Thyroid gland (tissue), 4 donors: ENCODE results near the gene HOXB9. TPM values are rescaled to one million over a fixed set of nuclear protein-coding genes. Genes with fewer than 3 reads are reported as not detected.

ENCODE experiments used
- DNase-seq, 2 donors: peaks; one replicate each; pipeline ENCODE4 v3.0.0-alpha.2; 2019
- H3K27ac ChIP-seq, 3 donors: fragments of 200-600 bp; sonication (generic); 1 replicate in 2 of 3; 2 replicates in 1 of 3; pipeline ENCODE4 v1.5.1; 2016 to 2019; ENCODE audit warnings: mild to moderate bottlenecking in 1 of 3, moderate library complexity in 1 of 3
- H3K27me3 ChIP-seq: fragments of 200-600 bp; sonication (generic); one replicate; pipeline ENCODE4 v1.5.1; 2019
- H3K36me3 ChIP-seq, 2 donors: fragments of 200-600 bp; sonication (generic); one replicate each; pipeline ENCODE4 v1.5.1; 2016 to 2019
- H3K4me1 ChIP-seq, 2 donors: fragments of 200-600 bp; sonication (generic); one replicate each; pipeline ENCODE4 v1.5.1; 2017 to 2019
- H3K4me3 ChIP-seq, 3 donors: fragments of 200-600 bp; sonication (generic); replicated peaks in 1 of 3; 1 replicate in 2 of 3; 2 replicates in 1 of 3; pipeline ENCODE4 v1.5.1; 2016; ENCODE audit warnings: mild to moderate bottlenecking in 1 of 3
- H3K9me3 ChIP-seq: fragments of 200-600 bp; sonication (generic); one replicate; pipeline ENCODE4 v1.5.1; 2017
- CTCF ChIP-seq, 6 experiments: fragments of 200-600 bp in 3 of 6; fragments of 450-650 bp in 3 of 6; sonication (generic) in 3 of 6; IDR thresholded peaks; one replicate each; pipeline ENCODE4 v1.5.1; 2016 to 2019; ENCODE audit warnings: antibody characterized with exemption in 6 of 6, mild to moderate bottlenecking in 2 of 6, inconsistent platforms in 1 of 6, moderate library complexity in 1 of 6
- POLR2A ChIP-seq, 2 donors: fragments of 450-650 bp; IDR thresholded peaks; one replicate each; pipeline ENCODE4 v1.6.1; 2017; ENCODE audit warnings: antibody characterized with exemption in 2 of 2, mild to moderate bottlenecking in 2 of 2, moderate library complexity in 1 of 2
- WGBS, 2 donors: methylation state at CpG; one replicate each; pipeline ENCODE4 v1.1.5; 2017; 5-methylcytosine and 5-hydroxymethylcytosine counted together
- intact Hi-C: fragments of 100-400 bp; cut with DNase I; formaldehyde crosslinking; loops from one replicate; pipeline ENCODE4 v1.15.1; 2023
- total RNA-seq, 4 donors: library from RNA; depleted of rRNA; stranded (reverse); fragments of >200 nt; gene quantifications; one replicate each; pipeline ENCODE4 v1.2.3, GENCODE V29; 2016

Gene HOXB9
- total RNA-seq, 4 donors from 2014 or later, result not detected

- WGBS, 2 donors, result 34% methylated on average over 2 of the region's 2 CpGs
- no peak for DNase-seq
- Histone ChIP-seq H3K27me3 (peaks cover 63% of the 10 kb centered on the region), H3K36me3 (no peaks in the 10 kb centered on the region), H3K4me1 (peaks cover 0 to 22% of the 10 kb centered on the region in 2 donors), H3K9me3 (no peaks in the 10 kb centered on the region), H3K4me3 (no peak overlapping the region), H3K27ac (no peak overlapping the region)
- intact Hi-C loops, result no loop called here
- TF ChIP-seq CTCF (IDR thresholded peaks at IDR 0.05) (no peak), POLR2A (IDR thresholded peaks at IDR 0.05) (no peak)
Measured at GRCh38 chr17:48588528-48588927, 37.6 kb downstream of the HOXB9 start.

DNA sequence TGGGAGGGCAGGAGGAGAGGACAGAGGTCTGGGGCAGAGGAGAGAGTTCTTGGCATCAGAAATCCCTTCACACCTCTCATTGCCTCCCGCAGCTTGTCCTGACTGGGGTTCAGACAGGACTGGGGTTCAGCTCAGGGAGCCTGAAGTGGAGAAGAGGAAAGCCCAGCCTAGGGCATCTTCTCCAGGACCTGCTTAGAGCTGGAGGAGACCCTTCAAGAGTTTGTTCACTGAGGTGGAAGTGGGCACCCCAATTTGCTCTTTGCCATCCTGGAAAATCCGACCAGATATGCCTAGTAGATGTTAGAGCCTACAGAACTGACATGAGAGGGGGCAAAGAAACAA, 38.1 kb downstream of the HOXB9 start:
- no peak for DNase-seq
- intact Hi-C loops, result no loop called here
- peaks cover 62% of the 10 kb centered on the region for H3K27me3 ChIP-seq
- peaks cover 0 to 19% of the 10 kb centered on the region in 2 donors for H3K4me1 ChIP-seq
- no peak overlapping the region for H3K4me3 ChIP-seq
- no peaks in the 10 kb centered on the region for H3K9me3 ChIP-seq
- 37 to 55% methylated on average over 2 of the region's 2 CpGs for WGBS, 2 donors
- TF ChIP-seq CTCF (IDR thresholded peaks at IDR 0.05) (no peak), POLR2A (IDR thresholded peaks at IDR 0.05) (no peak)
- H3K27ac ChIP-seq, result no peak overlapping the region
- no peaks in the 10 kb centered on the region for H3K36me3 ChIP-seq

GRCh38 chr17:48587276-48588073, 38.7 kb downstream of the HOXB9 start:
- intact Hi-C loops, result no loop called here
- no peak for TF ChIP-seq CTCF (IDR thresholded peaks at IDR 0.05)
- TF ChIP-seq POLR2A (IDR thresholded peaks at IDR 0.05), result no peak
- Histone ChIP-seq H3K4me3 (no peak overlapping the region), H3K4me1 (peaks cover 0 to 19% of the 10 kb centered on the region in 2 donors), H3K27ac (no peak overlapping the region), H3K27me3 (peaks cover 62% of the 10 kb centered on the region), H3K36me3 (no peaks in the 10 kb centered on the region), H3K9me3 (no peaks in the 10 kb centered on the region)
- WGBS, 2 donors, result 30 to 37% methylated on average over 5 of the region's 5 CpGs
- DNase-seq, result no peak

DNA sequence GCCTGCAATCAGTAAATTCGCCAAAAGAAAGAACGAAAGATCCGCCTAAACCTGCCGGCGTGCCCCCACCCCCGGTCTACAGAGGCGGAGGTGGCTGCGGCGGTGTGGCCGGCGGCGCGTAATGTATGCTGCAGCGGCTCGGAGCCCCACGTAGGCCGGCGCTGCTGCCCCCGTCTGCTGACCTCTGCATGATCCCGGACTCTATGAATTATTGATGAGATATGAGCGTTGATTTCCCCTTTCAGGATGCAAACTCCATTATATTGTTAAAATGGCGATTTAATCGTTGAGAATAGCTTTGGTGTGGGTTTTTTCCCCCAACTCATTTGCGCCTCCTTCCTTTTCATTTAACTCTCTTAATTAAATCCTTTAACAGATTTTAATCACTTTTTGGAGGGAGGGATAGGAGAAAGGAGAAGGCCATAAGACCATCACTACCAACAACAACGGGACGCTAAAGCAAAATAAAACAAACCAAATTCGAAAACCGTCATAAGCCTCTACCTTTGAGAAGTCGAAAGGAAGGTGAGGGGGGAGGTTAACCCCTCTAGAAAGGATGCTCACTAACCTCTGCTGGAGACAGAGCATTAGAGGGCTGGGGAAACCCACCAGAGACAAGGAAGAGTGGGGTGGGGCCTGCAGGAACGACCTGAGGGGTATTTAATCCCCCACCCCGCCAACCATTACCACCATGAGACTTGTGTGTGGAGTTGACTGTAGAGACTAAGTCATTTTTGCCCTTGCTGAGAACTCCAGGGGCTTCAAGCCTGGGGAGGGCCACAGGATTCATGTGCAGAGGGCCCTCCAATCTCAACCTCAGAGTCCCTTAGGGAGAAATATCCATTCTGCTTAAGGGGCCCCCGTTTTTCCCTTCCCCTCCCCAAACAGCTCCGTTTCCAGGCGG, 39.6 kb downstream of the HOXB9 start:
- 27 to 29% methylated on average over 34 of the region's 34 CpGs for WGBS, 2 donors
- DNase-seq, result no peak
- H3K4me3 ChIP-seq, result no peak overlapping the region
- TF ChIP-seq POLR2A (IDR thresholded peaks at IDR 0.05) (no peak), CTCF (IDR thresholded peaks at IDR 0.05) (no peak)
- H3K9me3 ChIP-seq, result no peaks in the 10 kb centered on the region
- peak overlapping the region in 1 of 3 donors; percentile 42 for H3K27ac ChIP-seq
- no peaks in the 10 kb centered on the region for H3K36me3 ChIP-seq
- intact Hi-C loops, result no loop called here
- peaks cover 0 to 23% of the 10 kb centered on the region in 2 donors for H3K4me1 ChIP-seq
- peaks cover 62% of the 10 kb centered on the region for H3K27me3 ChIP-seq
